Urinary bladder (tissue), 4 donors: ENCODE measurements around the gene BACE2. TPM values are rescaled to one million over a fixed set of nuclear protein-coding genes. Genes with fewer than 3 reads are reported as not detected.
"Not testable (repeated sequence)": the region's sequence is repeated elsewhere in the genome, so short reads cannot be mapped to it uniquely, and the experiment has no call there.

Experiments used
- DNase-seq: peaks from one replicate; pipeline ENCODE4 v3.0.0-alpha.2; 2015; ENCODE audit errors: extremely low spot score
- H3K27ac ChIP-seq: one replicate; pipeline ENCODE4 v1.5.1; 2013; ENCODE audit warnings: low read depth, mild to moderate bottlenecking, moderate library complexity
- H3K36me3 ChIP-seq: one replicate; pipeline ENCODE4 v1.6.1; 2013; ENCODE audit warnings: mild to moderate bottlenecking, moderate library complexity; ENCODE audit not compliant: insufficient read depth
- H3K4me1 ChIP-seq: one replicate; pipeline ENCODE4 v1.6.1; 2013; ENCODE audit warnings: mild to moderate bottlenecking, moderate library complexity; ENCODE audit not compliant: insufficient read depth
- H3K4me3 ChIP-seq: one replicate; pipeline ENCODE4 v1.5.1; 2013; ENCODE audit warnings: low read depth, low read length
- WGBS: extraction: QIAGEN DNeasy Blood & Tissue Kit; methylation state at CpG from one replicate; pipeline ENCODE4 v1.1.7; 2013; 5-methylcytosine and 5-hydroxymethylcytosine counted together
- polyA plus RNA-seq: library from polyadenylated mRNA; stranded (reverse); fragments of 200-250 nt; gene quantifications from one replicate; pipeline ENCODE4 v1.2.3, GENCODE V29; 2013
- total RNA-seq: library from RNA; depleted of rRNA; stranded (reverse); fragments of >200 nt; gene quantifications from one replicate; pipeline ENCODE4 v1.2.3, GENCODE V29; 2014
- donor health status: healthy with polysubstance abuse.
- donor health status: healthy.

Gene BACE2
- total and polyA plus RNA-seq, 2 donors, result 51.1 to 81.5 TPM

DNA sequence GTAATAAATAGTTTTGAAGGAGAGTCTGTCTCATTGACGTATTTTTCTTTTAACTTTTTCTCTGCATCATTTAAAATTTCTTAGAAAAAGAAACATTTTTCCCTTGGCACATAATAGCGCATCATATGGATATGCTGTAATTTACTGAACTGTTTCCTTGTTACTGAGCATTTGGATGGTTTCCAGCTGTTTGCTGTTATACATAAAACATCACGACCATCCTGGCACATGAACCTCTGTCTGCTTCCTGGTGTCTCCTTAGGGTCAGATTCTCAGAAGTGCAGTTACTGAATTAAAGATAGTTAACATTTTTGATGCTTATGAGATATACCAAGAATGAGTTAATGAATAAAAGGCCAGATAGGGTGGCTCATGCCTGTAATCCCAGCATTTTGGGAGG lies 67.2 kb downstream of the BACE2 start:
- Histone ChIP-seq H3K4me1 (no peaks in the 10 kb centered on the region), H3K27ac (no peak overlapping the region), H3K4me3 (no peak overlapping the region), H3K36me3 (no peaks in the 10 kb centered on the region)
- DNase-seq, result no peak
- 60% methylated on average over 3 of the region's 3 CpGs for WGBS

- Histone ChIP-seq H3K27ac (no peak overlapping the region), H3K4me1 (no peaks in the 10 kb centered on the region), H3K36me3 (no peaks in the 10 kb centered on the region), H3K4me3 (no peak overlapping the region)
- no peak for DNase-seq
- WGBS, result 88% methylated on average over 16 of the region's 16 CpGs
These were observed 68.5 kb downstream of the BACE2 start for GRCh38 chr21:41236352-41236973.

- H3K4me3 ChIP-seq, H3K4me1 ChIP-seq, DNase-seq, H3K36me3 ChIP-seq, H3K27ac ChIP-seq: not testable (repeated sequence)
- 85% methylated on average over 10 of the region's 10 CpGs for WGBS
These were observed 70.3 kb downstream of the BACE2 start for GRCh38 chr21:41238081-41238796.

DNA sequence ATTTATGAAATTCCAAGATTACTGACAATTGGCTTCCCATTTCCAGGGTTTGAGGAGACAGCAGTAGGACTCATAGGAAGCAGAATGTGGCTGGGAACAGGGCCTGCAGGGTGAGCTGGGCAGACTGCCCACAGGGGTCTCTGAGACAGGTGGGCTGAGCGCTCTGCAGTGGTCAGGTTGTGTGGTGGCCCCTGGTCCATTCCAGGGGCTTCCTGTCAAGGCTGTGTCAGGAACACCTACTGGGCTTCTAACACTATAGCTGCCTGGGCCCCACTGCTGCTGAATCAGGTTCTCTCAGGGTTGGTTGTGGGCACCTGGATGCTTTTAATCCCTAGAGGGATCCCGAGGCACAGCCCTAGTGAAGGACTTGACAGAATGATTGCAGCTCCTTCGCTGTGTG lies 72.1 kb downstream of the BACE2 start:
- 96% methylated on average over 3 of the region's 3 CpGs for WGBS
- no peak overlapping the region for H3K4me3 ChIP-seq
- H3K4me1 ChIP-seq, result no peaks in the 10 kb centered on the region
- no peak for DNase-seq
- H3K27ac ChIP-seq, result no peak overlapping the region
- H3K36me3 ChIP-seq, result no peaks in the 10 kb centered on the region

DNA sequence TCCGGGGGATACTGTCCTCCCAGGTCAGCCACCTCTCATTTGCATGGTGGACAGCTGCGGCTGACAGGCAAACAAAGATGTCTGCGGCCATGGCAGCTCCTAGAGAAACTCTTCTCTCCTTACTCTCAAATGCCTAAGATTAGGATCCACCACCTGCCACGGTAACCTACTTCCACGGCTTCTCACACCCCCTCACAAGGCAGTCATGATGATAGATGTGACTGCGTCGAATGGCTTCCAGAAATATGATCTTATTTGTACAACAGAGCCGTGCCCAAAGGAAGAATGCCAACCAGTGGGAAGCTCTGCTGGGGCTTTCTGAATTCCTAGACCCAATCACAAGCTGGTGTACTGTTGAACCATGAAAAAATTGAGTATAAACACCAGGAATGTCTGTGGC lies 73.4 kb downstream of the BACE2 start:
- H3K4me1 ChIP-seq, result no peaks in the 10 kb centered on the region
- WGBS, result 76% methylated on average over 8 of the region's 8 CpGs
- no peaks in the 10 kb centered on the region for H3K36me3 ChIP-seq
- H3K4me3 ChIP-seq, result no peak overlapping the region
- no peak overlapping the region for H3K27ac ChIP-seq
- no peak for DNase-seq

DNA sequence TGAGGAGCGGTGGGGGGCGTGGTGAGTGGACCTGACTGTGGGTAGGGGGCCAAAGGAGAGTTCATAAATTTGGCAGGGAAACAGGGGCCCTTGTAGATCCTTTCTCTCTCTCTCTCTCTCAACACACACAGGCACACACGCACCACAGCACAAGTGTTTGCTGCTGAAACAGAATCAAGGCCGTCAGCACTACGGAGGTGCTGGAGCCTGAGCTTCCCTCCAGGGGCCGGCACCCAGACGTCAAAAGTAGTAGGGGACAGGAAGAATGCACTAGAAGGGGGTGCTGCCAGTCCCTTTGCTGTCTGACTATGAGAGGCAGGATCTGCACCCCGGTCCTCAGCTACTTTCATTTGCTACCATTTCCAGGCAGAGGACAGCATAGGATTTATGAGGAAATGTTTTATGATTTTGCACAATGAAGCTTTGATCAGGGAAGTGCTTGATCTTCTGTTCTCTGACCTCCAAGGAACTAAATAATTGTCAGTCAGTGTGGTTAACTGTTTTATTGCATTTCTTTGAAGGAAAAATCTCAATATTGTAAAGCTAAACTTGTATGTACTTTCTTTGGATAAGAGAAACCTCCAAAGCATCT lies 74.4 kb downstream of the BACE2 start:
- no peak overlapping the region for H3K27ac ChIP-seq
- H3K36me3 ChIP-seq, result no peaks in the 10 kb centered on the region
- H3K4me3 ChIP-seq, result no peak overlapping the region
- DNase-seq, result no peak
- H3K4me1 ChIP-seq, result no peaks in the 10 kb centered on the region
- WGBS, result 72% methylated on average over 8 of the region's 8 CpGs

DNA sequence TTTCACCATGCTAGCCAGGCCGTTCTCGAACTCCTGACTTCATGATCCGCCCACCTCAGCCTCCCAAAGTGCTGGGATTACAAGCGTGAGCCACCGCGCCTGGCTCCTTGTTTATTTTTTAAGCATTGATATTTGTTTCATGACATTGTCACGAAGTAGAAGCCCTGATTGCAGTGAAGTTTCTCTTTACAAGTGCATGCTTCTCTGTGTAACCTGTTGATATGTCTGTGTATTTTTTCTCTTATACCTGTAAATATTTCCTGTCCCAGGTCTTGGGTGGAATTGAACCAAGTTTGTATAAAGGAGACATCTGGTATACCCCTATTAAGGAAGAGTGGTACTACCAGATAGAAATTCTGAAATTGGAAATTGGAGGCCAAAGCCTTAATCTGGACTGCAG lies 75.1 kb downstream of the BACE2 start:
- WGBS, result 97% methylated on average over 7 of the region's 7 CpGs

DNA sequence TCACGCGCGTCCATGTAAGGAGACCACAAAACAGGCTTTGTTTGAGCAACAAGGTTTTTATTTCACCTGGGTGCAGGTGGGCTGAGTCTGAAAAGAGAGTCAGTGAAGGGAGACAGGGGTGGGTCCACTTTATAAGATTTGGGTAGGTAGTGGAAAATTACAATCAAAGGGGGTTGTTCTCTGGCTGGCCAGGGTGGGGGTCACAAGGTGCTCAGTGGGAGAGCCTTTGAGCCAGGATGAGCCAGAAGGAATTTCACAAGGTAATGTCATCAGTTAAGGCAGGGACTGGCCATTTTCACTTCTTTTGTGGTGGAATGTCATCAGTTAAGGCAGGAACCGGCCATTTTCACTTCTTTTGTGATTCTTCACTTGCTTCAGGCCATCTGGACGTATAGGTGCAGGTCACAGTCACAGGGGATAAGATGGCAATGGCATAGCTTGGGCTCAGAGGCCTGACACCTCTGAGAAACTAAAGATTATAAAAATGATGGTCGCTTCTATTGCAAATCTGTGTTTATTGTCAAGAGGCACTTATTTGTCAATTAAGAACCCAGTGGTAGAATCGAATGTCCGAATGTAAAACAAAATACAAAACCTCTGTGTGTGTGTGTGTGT lies 76.4 kb downstream of the BACE2 start:
- H3K36me3 ChIP-seq, H3K4me1 ChIP-seq, H3K27ac ChIP-seq, DNase-seq, H3K4me3 ChIP-seq: not testable (repeated sequence)
- WGBS, result 92% methylated on average over 8 of the region's 8 CpGs

More for the DNA sequence above, 75.1 kb downstream of the BACE2 start:
- H3K4me3 ChIP-seq, result no peak overlapping the region
- no peak for DNase-seq
- H3K27ac ChIP-seq, result no peak overlapping the region
- no peaks in the 10 kb centered on the region for H3K36me3 ChIP-seq
- H3K4me1 ChIP-seq, result no peaks in the 10 kb centered on the region

GRCh38 chr21:41245509-41246135 lies 77.7 kb downstream of the BACE2 start:
- DNase-seq, result no peak
- Histone ChIP-seq H3K4me3 (no peak overlapping the region), H3K4me1 (no peaks in the 10 kb centered on the region), H3K36me3 (no peaks in the 10 kb centered on the region), H3K27ac (no peak overlapping the region)
- 92% methylated on average over 20 of the region's 20 CpGs for WGBS

DNA sequence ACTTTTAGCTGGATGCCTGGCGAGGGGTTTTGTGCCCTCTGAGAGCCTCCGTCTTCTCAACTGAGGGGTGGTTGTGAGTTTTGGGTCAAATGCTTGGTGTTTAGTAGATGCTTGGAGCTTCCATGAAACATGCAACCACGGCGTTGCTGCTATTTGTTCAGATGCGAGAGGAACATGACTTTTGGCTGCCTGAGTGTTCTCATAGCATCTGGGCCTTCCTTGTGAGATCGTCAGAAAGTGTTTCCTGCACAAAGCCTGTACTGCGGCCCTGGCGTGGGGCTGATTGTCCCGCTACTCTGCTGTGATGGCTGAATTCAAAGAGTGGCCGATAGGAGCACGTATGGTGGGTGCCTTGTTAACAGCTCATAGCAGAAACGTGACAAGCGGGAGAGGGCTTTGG lies 78.8 kb downstream of the BACE2 start:
- Histone ChIP-seq H3K4me1 (no peaks in the 10 kb centered on the region), H3K36me3 (no peaks in the 10 kb centered on the region), H3K4me3 (no peak overlapping the region), H3K27ac (no peak overlapping the region)
- no peak for DNase-seq
- WGBS, result 94% methylated on average over 13 of the region's 13 CpGs

DNA sequence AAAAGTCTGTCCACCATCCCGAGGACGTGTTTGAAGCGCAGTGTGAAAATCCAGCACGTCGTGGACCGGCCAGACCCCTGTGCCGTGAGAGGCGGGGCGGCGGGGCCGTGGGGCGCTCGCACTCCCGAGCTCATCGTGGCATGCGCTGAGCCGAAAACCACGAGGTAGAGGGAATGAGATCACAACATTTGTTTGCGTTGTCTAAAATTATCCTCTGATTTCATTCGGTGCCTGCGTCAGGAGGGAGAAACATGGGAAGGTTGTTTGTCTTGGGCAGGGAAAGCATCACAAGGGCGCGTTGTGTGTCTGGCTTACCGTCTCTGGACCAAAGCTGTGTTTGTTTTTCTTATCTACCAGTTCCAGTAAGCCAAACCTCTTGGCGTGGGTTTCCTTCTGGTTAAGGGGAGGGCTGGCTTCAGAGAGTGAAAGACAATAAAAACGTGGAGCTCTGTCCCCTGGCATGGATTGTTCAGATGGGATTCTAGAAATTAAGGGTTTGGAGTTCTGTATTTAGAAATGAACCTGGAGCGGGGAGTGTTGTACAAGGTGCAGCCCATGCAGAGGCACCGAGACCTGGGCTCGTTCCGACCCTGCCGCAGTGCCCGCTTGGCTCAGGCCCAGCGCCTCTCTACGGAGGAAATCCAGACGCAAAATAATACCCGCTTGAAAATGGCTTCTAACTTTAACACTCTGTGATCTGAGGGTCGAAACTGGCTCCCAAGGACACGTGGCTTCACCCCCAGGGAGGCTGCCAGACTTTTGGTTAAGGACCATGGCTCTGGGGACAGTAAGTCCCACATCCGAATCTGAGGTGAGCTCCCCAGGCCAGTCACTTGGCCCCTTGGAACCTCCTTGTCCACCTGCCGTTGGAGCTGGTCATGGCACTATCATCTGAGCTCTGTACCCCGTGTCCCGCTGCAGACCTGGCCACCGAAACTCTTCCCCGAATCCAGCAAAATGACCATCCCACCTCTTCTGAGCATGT lies 79.9 kb downstream of the BACE2 start:
- Histone ChIP-seq H3K36me3 (no peaks in the 10 kb centered on the region), H3K4me1 (no peaks in the 10 kb centered on the region), H3K27ac (peak overlapping the region; percentile 44), H3K4me3 (no peak overlapping the region)
- 75% methylated on average over 44 of the region's 44 CpGs for WGBS
- no peak for DNase-seq

GRCh38 chr21:41249476-41249875 lies 81.5 kb downstream of the BACE2 start:
- WGBS, result 91% methylated on average over 11 of the region's 11 CpGs
- no peak for DNase-seq
- no peaks in the 10 kb centered on the region for H3K36me3 ChIP-seq

DNA sequence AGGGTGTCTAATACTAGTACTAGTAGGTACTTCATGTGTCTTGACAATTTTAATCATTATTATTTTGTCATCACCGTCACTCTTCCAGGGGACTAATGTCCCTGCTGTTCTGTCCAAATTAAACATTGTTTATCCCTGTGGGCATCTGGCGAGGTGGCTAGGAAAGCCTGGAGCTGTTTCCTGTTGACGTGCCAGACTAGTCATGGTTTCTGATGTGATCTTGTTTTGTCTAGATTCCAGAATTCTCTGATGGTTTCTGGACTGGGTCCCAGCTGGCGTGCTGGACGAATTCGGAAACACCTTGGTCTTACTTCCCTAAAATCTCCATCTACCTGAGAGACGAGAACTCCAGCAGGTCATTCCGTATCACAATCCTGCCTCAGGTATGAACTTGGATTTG lies 82.6 kb downstream of the BACE2 start:
- DNase-seq, result no peak
- Histone ChIP-seq H3K27ac (no peak overlapping the region), H3K4me1 (no peaks in the 10 kb centered on the region), H3K4me3 (no peak overlapping the region), H3K36me3 (no peaks in the 10 kb centered on the region)
- WGBS, result 84% methylated on average over 8 of the region's 8 CpGs

More at GRCh38 chr21:41249476-41249875, 81.5 kb downstream of the BACE2 start:
- Histone ChIP-seq H3K4me3 (no peak overlapping the region), H3K27ac (no peak overlapping the region), H3K4me1 (no peaks in the 10 kb centered on the region)
